Endothelial cell of umbilical vein (primary cell): Measurements from ENCODE around the gene IFITM5. TPM values are rescaled to one million over a fixed set of nuclear protein-coding genes. Genes with fewer than 3 reads are reported as not detected.

ENCODE experiments used
- BruUV-seq: library from RNA; stranded (reverse); fragments of 400-500 nt; replicated peaks from 2 replicates; lab custom pipeline; 2021; lab: Mats Ljungman, UMichigan
- CTCF ChIA-PET: fragments of 300-600, 350-600 bp; sonication (Branson Sonifier 250); formaldehyde crosslinking; loops from one replicate; lab custom pipeline; 2021; ENCODE audit warnings: antibody characterized with exemption, inconsistent platforms; lab: Charles Lee
- POLR2A ChIA-PET: fragments of 300-600, 350-600 bp; sonication (Branson Sonifier 250); formaldehyde crosslinking; loops from one replicate; lab custom pipeline; 2021; ENCODE audit warnings: antibody characterized with exemption, inconsistent platforms; lab: Charles Lee
- DNase-seq: peaks from one replicate; pipeline ENCODE4 v3.0.0-alpha.2; 2011; ENCODE audit warnings: low read depth, low spot score
- FAIRE-seq: peaks from 2 replicates; lab custom pipeline; 2011; peaks lifted over from hg19 to GRCh38; lab: Jason Lieb, UNC
- H2AFZ ChIP-seq: 2 replicates; pipeline ENCODE4 v1.6.0; 2012; ENCODE audit warnings: low read depth, low read length, control low read depth, inconsistent platforms
- H3K27ac ChIP-seq: 2 replicates; pipeline ENCODE4 v1.5.1; 2011; ENCODE audit warnings: low read depth, mild to moderate bottlenecking, control low read depth, low read length, moderate library complexity; ENCODE audit not compliant: insufficient read depth
- H3K27me3 ChIP-seq, 2 experiments: 2 replicates each; pipeline versions ENCODE4 v1.6.0 to v1.6.1; 2011; ENCODE audit warnings: low read length in 2 of 2, mixed read lengths in 1 of 2; ENCODE audit not compliant: control insufficient read depth in 2 of 2, insufficient read depth in 2 of 2
- H3K36me3 ChIP-seq, 2 experiments: 2 replicates in 1 of 2; 3 replicates in 1 of 2; pipeline ENCODE4 v1.5.1; 2011; ENCODE audit warnings: low read length in 2 of 2, mild to moderate bottlenecking in 1 of 2, moderate library complexity in 1 of 2; ENCODE audit not compliant: control insufficient read depth in 2 of 2, insufficient read depth in 2 of 2; ENCODE audit errors: extremely low read depth in 1 of 2
- H3K4me1 ChIP-seq: 3 replicates; pipeline ENCODE4 v1.5.1; 2011; ENCODE audit warnings: mild to moderate bottlenecking, low read length; ENCODE audit not compliant: control insufficient read depth, insufficient read depth; ENCODE audit errors: extremely low read depth
- H3K4me2 ChIP-seq: 2 replicates; pipeline ENCODE4 v1.6.1; 2011; ENCODE audit warnings: low read length, control low read depth, mixed read lengths; ENCODE audit not compliant: insufficient read depth
- H3K4me3 ChIP-seq, 3 experiments: fragments of 200-600 bp in 1 of 3; sonication (generic), shearing (Covaris generic) in 1 of 3; replicated peaks in 1 of 3; 2 replicates each; pipeline ENCODE4 v1.5.1; 2011 to 2016; ENCODE audit warnings: control low read depth in 3 of 3, low read length in 3 of 3, mild to moderate bottlenecking in 2 of 3, inconsistent platforms in 1 of 3, low read depth in 1 of 3, moderate library complexity in 1 of 3; ENCODE audit not compliant: insufficient read depth in 1 of 3
- H3K79me2 ChIP-seq: 2 replicates; pipeline ENCODE4 v1.6.0; 2012; ENCODE audit warnings: low read length, inconsistent platforms; ENCODE audit not compliant: control insufficient read depth, insufficient read depth
- H3K9ac ChIP-seq: replicated peaks from 2 replicates; pipeline ENCODE3; 2011; ENCODE audit warnings: low read length, control low read depth; ENCODE audit not compliant: insufficient read depth; ENCODE audit errors: extremely low read depth
- H3K9me1 ChIP-seq: replicated peaks from 3 replicates; pipeline ENCODE4 v1.6.0; 2011; ENCODE audit warnings: mild to moderate bottlenecking, low read length; ENCODE audit not compliant: control insufficient read depth, insufficient read depth; ENCODE audit errors: extremely low read depth
- H3K9me3 ChIP-seq: replicated peaks from 2 replicates; pipeline ENCODE4 v1.5.1; 2012; ENCODE audit warnings: low read length, inconsistent platforms; ENCODE audit not compliant: control insufficient read depth, insufficient read depth
- H4K20me1 ChIP-seq: replicated peaks from 2 replicates; pipeline ENCODE3; 2011; ENCODE audit warnings: mild to moderate bottlenecking, low read length; ENCODE audit not compliant: control insufficient read depth, insufficient read depth; ENCODE audit errors: extremely low read depth
- CTCF ChIP-seq, 2 donors: IDR thresholded peaks; 1 replicate in 1 of 2; 2 replicates in 1 of 2; pipeline ENCODE4 v1.5.1; 2011; ENCODE audit warnings: low read length in 2 of 2, mild to moderate bottlenecking in 2 of 2, moderate library complexity in 2 of 2, control low read depth in 1 of 2, inconsistent platforms in 1 of 2, low read depth in 1 of 2; ENCODE audit not compliant: insufficient read depth in 1 of 2; ENCODE audit errors: extremely low read depth in 1 of 2
- EZH2 ChIP-seq: IDR thresholded peaks from 2 replicates; pipeline ENCODE4 v1.6.1; 2012; ENCODE audit warnings: borderline replicate concordance, low read depth, mild to moderate bottlenecking, moderate library complexity, low read length, inconsistent platforms; ENCODE audit not compliant: severe bottlenecking
- FOS ChIP-seq: IDR thresholded peaks from 2 replicates; pipeline ENCODE4 v1.6.1; 2011; ENCODE audit warnings: mild to moderate bottlenecking, low read length, moderate library complexity, borderline replicate concordance; ENCODE audit not compliant: insufficient read depth
- GATA2 ChIP-seq: IDR thresholded peaks from 2 replicates; pipeline ENCODE4 v1.7.0; 2011; ENCODE audit warnings: low read depth, mild to moderate bottlenecking, moderate library complexity, mixed read lengths, low read length; ENCODE audit not compliant: insufficient read length, insufficient read depth
- JUN ChIP-seq: IDR thresholded peaks from 2 replicates; pipeline ENCODE4 v1.6.1; 2011; ENCODE audit warnings: borderline replicate concordance, low read depth; ENCODE audit not compliant: insufficient read length, insufficient read depth
- MAX ChIP-seq: IDR thresholded peaks from 2 replicates; pipeline ENCODE4 v1.6.1; 2011; ENCODE audit not compliant: insufficient read depth, insufficient read length
- MYC ChIP-seq: IDR thresholded peaks from one replicate; pipeline ENCODE4 v1.6.1; 2011; ENCODE audit warnings: mild to moderate bottlenecking, low read depth, low read length
- POLR2A ChIP-seq: IDR thresholded peaks from 2 replicates; pipeline ENCODE4 v1.6.1; 2012; ENCODE audit warnings: low read depth, mild to moderate bottlenecking, control low read depth, low read length
- POLR2AphosphoS5 ChIP-seq: IDR thresholded peaks from 2 replicates; pipeline ENCODE4 v1.6.1; 2012; ENCODE audit warnings: low read depth, mild to moderate bottlenecking, control low read depth, low read length, moderate library complexity; ENCODE audit not compliant: insufficient read depth
- dilution Hi-C: fragments of 300-500 bp; cut with MboI; formaldehyde crosslinking; loops from one replicate; pipeline ENCODE4 v1.15.0; 2019; ENCODE audit warnings: low sequenced_read_pairs; ENCODE audit not compliant: extremely low pct_ligation_motif_present
- intact Hi-C: fragments of 100-400 bp; cut with micrococcal nuclease; formaldehyde crosslinking; loops from one replicate; pipeline ENCODE4 v1.10.0; 2022
- polyA plus RNA-seq, 4 experiments: library from polyadenylated mRNA; depleted of rRNA in 3 of 4; stranded (reverse) in 3 of 4; unstranded in 1 of 4; fragments of >200 nt; gene quantifications; 2 replicates each; pipeline versions ENCODE4 v1.2.1 to v1.2.3, GENCODE V29; 2011 to 2012; ENCODE audit warnings: missing spikeins in 1 of 4
- total RNA-seq: library from RNA; stranded (reverse); gene quantifications from 2 replicates; pipeline ENCODE4 v1.2.3, GENCODE V29; 2021

Gene IFITM5
- total and polyA plus RNA-seq, 2 donors (not counting 3 experiments of a cell fraction or from before 2014, with no cell fraction given): not detected

GRCh38 chr11:339963-340362 is 40.6 kb upstream of the IFITM5 start:
- CTCF ChIA-PET: interaction anchor here (0.6 to 2.3 kb wide), 5 partner anchors 9 to 35 kb away, joined by 3 to 6 read pairs (median 3); no protein-coding TSS in a partner anchor
- no peaks in the 10 kb centered on the region for H3K36me3 ChIP-seq
- no peak overlapping the region for H3K4me2 ChIP-seq
- H2AFZ ChIP-seq: no peak overlapping the region
- POLR2A ChIA-PET: interaction anchor here (1.4 kb wide), 1 partner anchor 16 kb away, joined by 13 read pairs; no protein-coding TSS in a partner anchor
- peaks cover 15% of the 10 kb centered on the region for H3K4me1 ChIP-seq
- H3K79me2 ChIP-seq: no peaks in the 10 kb centered on the region
- no peaks in the 10 kb centered on the region for H3K9me1 ChIP-seq
- H3K9ac ChIP-seq: no peak overlapping the region
- H3K27me3 ChIP-seq: peaks cover 0 to 3% of the 10 kb centered on the region in 2 experiments
- TF ChIP-seq FOS: no peak
- no peak for TF ChIP-seq MAX
- TF ChIP-seq MYC: no peak
- no peak for TF ChIP-seq EZH2
- no peak for TF ChIP-seq JUN
- TF ChIP-seq POLR2AphosphoS5: no peak
- no peak for TF ChIP-seq POLR2A
- no peak for TF ChIP-seq CTCF (IDR thresholded peaks at IDR 0.05; ENCODE audit: extremely low read depth in 1 of 2, insufficient read depth in 1 of 2, low read depth in 1 of 2, low read length in 2 of 2)
- TF ChIP-seq GATA2: no peak
- no TSS peak for BruUV-seq
- H3K27ac ChIP-seq: no peak overlapping the region
- no peak overlapping the region for H3K4me3 ChIP-seq
- DNase-seq (no peak), FAIRE-seq (no peak)
- intact Hi-C loops (no loop called here), dilution Hi-C loops (no loop called here)
- H4K20me1 ChIP-seq: no peaks in the 10 kb centered on the region
- H3K9me3 ChIP-seq: no peaks in the 10 kb centered on the region
